Activated T-helper 9 cell treated with anti-CD3 and anti-CD28 coated beads, Interleukin-2, amount 50 U/mL, for 16 hours (primary cell): Measurements from ENCODE around the gene FAM24B.
"Not testable (repeated sequence)": the region's sequence is repeated elsewhere in the genome, so short reads cannot be mapped to it uniquely, and the experiment has no call there.

ENCODE experiments used
- DNase-seq: peaks from one replicate; pipeline ENCODE4 v3.0.0-alpha.2; 2020; ENCODE audit warnings: low read depth

The FAM24B gene

DNA sequence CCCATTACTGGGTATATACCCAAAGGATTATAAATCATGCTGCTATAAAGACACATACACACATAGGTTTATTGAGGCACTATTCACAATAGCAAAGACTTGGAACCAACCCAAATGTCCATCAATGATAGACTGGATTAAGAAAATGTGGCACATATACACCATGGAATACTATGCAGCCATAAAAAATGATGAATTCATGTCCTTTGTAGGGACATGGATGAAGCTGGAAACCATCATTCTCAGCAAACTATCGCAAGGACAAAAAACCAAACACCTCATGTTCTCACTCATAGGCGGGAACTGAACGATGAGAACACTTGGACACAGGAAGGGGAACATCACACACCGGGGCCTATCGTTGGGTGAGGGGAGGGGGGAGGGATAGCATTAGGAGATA lies 21.3 kb downstream of the FAM24B start:
- not testable (repeated sequence) for DNase-seq

DNA sequence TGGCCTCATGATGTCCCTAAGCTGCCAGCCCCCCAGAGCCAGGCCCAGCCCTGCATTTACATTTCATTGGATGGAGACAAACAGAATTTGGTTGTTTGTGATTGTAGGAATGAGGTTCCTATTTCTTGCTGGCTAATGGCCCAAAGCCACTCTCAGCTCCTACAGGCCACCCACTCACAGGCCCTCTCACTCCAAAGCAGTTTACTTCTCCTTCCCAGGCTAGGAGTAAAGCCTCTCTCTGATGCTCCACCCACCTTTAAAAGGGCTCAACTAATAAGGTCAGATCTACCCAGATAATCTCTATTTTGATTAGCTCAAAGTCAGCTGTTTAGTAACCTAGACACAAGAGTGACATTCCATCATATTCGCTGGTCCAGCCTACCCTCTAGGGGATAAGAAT lies 22.5 kb downstream of the FAM24B start:
- DNase-seq = no peak

DNA sequence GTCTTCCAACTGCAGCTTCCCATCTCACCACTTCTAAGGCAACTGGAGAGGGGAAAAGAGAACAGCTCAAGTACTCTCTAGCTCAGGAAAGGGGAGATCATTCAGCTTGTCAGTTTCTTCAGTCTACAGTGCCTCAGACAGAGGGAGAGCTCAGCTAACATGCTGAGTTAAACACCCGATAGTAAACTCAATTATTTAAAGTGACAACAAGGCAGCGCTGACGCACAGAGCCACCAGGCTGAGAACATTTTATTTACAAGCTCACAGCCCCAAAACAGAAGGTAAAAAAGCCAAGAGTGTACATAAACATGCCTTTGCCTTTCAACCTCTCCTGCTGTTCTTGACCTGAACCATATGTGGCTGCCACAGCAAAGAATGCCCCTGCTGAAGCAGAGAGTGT lies 23.6 kb downstream of the FAM24B start:
- DNase-seq = no peak

DNA sequence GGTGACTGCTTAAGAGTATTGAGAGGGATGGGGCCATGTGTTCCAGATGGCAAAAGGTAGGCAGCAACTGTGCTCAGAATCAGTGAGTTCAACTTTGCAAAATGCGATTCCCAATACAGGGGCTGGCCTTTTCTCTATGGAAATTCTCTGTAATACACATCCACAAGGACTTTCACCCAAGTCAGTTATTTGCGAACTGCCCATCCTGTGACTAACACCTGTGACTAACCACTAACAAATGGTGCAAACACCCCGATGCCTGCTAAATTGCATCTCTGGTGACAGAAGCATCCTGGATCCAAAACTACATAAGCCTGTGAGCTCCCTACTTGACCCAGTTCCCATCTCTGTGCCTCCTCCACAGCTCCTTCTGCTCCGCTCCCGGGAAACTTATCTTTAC lies 24.7 kb downstream of the FAM24B start:
- DNase-seq = no peak

DNA sequence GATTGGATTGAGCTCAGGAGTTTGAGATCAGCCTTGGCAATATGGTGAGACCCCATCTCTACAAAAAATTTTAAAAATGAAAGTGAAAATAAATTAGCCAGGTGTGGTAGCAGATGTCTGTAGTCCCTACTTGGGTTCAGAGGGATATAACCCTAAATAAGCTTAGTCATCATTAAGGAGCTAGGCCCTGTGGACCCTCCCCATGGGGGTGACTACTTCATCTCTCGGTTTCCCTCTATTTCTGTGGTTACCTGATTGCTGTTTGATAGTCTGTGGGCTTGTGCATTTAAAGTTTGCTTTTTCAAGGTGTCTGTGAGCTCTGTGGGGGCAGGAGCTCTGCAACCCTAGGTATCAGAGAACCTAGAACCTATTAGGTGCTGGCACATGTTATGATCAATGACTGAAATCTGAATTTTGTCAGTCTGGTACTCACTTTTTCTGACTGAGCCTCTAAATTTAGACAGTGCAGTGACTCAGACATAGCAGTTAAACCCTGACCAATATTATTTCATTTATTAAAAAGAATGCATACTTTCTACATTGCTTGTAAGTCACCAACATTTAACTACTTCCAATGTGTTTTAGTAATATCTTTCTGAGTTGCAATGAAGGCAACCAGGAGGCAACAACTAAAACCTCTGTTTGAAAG lies 25.6 kb downstream of the FAM24B start:
- DNase-seq = no peak

DNA sequence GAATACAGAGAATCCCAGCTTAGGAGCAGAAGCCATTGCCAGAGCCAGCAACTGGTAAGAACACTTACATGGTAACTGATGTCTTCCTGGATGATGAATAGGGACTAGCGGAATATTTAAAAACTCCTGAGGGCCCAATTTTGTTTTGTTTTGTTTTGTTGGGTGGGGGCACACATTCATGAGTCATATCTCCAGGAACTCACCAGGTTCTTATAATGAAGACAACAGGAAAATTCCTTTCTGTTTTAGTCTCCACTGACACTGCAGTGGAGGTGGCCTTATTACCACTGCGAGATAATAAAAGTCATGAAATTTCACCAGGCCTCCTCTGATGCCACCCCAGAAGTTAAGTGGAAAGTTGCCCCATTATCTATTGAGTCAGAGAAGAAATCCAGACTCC lies 27.1 kb downstream of the FAM24B start:
- no peak for DNase-seq

DNA sequence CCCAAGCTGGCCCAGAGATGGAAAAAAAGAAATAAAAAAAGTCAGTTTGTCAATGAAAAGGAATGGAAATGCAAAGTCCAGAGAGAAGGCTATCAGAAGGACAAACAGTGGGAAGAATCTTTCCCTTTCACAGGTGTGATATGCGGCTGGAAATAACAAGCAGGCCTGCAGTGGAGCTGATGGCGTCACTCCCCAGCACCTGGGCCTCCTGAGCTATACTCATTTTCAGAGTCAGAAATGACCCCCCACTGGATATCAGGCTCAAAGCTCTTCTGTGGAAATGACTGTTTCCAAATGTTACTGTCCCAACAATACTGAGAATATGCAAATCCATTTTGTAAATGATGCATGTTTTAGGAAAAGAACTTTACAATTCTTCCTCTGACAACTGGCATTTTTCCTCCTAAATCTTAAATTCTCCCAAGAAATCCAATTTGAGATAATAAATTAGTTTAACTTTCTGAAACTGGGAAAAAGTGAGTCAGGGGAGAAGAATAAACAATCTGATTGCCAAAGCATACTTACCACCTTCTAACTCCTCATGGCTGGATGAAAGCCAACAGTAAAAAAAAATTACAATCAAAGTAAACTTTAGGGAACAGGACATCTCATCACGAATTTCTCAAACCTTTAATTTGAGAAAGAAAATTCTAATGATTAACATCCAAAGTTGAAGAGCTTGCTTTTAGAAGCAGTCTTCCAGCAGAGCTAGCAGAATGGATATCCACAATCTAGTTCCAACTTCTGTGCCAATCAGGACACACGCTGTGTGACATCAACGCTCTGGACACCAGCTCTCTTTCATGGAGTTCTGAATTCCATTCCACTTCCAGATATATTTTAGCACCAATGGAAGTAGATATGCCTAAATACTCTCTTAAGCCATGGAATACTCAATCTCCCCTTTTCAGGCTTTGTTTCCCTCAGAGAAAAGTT lies 28.4 kb downstream of the FAM24B start:
- no peak for DNase-seq

DNA sequence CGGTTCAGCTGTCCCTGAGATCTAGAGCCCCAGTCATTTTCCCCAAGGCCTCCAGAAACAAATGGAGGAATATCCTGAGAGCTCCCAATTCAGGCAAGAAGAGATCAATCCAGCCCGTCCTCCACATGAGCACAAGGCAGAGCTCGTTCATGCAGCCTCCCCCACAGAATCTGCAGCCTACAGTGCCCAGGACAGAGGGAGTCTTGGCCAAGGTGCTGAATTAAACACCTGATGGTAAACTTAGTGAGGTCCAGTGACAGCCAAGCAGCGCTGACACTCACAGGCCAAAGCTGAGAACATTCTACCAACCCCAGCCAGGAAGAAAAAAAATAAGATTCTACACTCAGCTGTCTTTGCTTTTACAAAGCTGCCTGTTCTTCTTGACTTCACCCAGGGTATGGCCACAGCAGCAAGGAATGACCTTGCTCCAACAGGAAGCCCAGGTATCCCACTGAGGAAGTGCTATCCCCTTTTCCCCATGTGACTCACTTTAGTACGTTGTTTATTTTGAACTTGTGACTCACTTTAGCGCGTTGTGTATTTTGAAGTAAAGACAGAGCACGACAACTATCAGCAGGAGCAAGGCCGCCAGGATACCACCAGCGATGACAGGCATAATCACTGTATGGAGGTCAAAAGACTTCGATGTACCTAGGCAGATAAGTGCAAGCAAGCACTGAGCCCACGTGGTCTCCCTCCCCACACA lies 29.3 kb downstream of the FAM24B start:
- DNase-seq = no peak

DNA sequence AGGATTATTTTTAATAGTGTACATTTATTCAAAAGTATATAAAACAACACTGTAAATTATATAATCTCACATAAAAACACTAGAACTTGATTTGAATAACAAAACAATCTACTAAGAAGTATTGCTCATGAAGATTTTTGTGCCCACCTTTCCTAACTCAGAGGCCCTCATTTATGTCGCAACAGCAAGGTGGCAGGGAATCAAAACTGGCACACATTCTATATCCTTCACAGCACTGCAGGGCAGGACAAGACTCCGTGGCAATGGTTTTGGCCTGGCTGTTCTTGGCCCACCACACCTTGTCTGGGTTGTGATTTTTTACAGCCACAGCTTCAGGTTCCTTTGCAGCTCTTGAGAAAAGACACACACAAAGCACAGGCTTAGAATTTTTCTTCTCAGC lies 30.3 kb downstream of the FAM24B start:
- no peak for DNase-seq

DNA sequence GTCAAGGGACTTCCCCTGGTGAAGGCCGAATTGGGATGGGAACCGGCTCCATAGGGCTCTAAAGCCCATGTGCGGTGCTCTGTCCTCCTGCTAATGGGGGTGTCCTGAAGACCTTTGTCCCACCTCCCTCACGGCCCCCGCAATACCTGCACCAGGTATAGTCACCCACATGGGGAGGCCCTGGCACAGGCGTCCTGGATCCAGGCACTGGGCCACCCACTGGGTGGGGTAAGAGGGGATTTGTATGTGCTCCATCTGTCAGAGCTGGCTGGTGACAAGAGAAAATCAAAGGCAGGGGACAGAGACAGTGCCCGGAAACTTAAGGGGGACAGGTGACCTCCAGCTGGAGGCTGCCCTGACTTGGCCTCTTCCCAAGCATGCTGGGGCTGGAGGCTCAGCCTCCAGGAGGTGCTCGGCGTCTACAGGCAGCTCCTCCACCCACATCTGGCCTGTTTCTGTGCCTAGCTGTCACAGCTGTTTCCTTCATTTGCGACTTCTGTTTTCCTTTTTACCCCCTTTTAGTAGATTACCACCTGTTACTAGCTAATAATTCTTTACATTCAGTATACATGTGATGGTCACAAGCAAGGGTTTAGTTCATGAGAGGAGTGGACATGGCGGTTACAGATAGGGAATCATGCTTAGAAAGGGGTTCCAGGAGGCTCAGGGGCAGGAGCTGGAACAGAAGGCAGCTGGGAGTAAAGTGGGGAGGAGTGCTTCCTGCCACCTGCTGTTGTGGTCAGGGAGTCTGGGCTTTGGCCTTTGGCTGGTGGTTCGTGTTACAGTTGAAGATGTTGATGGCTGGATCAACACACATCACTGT lies 31.4 kb downstream of the FAM24B start:
- DNase-seq = no peak

DNA sequence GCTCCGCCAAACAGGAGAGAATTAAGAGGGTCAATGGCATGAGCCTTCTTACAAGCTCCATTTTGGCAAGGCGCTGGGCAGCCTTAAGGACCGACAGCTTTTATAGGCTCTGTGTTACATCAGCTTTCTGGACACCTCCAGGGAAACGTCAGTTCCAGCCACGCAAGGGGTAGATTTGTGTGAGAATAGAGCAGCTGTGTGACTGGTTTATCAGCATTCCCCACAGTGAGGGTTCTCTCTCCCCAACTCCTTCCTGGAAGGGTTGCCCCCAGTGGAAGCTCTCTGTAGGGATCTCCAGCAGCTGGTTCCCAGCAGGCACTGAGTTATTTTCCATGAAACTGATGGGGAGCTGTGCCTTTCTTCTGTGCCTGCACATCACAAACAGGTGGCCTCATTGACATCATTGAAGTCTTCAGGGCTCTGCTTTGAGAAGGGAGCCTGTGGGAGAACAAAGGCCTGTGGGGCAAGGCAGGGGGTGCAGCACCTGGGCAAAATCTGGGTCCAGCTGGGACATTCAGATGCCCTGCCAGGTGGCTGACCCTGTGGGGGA lies 33.5 kb downstream of the FAM24B start, which contains the start of gene CUZD1:
CUZD1 (minus strand) TSS at position 75 of the 550 bp plus-strand sequence; CDS start at position 61, 14 bp downstream.
- DNase-seq = no peak

DNA sequence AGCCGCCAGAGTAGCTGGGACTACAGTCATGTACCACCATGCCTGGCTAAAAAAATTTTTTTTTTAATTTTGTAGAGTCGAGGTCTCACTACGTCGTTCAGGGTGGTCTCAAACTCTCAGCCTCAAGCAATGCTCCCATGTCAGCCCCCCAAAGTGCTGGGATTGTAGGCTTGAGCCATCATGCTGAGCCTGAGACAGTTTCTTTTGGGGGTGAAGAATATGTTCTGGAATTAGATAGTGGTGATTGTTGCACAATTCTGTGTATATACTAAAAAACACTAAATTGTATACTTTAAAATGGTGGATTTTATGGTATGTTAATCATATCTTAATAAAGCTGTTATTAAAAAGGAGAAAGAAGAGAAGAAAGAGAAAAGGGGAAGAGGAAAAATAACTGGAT lies 35.2 kb downstream of the FAM24B start:
- DNase-seq = no peak

DNA sequence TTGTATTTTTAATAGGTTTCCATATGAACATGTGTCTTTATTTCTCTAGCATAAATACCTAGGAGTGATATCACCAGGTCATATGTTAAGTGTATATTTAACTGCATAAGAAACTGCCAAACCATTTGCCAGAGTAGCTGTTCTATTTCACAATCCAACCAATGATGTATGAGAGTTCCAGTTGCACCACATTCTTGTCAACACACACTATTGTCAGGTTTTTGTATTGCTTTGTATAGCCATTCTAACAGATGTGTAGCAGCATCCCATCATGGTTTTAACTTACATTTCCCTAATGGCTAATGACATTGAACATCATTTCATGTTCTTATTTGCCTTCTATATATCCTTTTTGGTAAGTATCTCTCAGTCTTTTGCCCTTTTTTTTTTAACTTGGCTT lies 37.8 kb downstream of the FAM24B start:
- DNase-seq = no peak

DNA sequence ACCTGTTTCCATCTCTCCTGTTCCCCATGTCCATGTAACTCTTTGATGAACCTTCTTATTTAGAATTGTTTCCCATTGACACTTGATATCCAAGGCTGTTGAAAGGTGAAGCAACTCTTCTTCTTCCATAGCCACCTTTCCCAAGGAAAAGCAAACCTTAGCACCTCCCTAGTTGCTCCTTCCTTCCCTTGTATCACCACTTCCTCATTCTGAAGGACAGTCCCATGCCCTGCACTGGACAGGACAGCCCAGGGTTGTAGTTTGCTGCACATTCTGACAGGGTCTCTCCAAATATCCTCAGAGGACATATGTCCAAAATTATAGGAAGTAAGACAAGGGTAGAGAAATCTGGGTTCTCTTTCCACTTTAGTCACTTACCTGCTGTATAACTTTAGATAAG lies 39.9 kb downstream of the FAM24B start:
- DNase-seq = no peak

DNA sequence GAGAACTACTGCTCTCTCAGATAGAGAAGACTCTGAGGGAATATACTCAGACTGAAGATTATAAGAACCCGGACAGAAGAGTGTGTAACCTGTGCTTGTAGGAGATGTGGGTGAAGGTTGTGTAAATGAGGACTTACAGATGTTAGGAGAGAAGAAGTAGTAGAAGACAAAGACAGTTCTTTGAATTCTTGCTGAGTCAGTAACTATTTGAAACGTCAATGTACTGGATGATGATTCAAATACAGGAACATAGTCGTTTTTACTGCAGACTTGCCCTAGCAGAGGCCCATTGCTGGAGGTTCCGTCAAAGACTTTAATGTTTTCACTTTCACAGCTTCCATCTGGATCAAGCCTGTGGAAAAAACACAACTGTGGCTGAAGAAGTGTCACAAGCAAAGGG lies 40.5 kb downstream of the FAM24B start:
- DNase-seq = no peak

DNA sequence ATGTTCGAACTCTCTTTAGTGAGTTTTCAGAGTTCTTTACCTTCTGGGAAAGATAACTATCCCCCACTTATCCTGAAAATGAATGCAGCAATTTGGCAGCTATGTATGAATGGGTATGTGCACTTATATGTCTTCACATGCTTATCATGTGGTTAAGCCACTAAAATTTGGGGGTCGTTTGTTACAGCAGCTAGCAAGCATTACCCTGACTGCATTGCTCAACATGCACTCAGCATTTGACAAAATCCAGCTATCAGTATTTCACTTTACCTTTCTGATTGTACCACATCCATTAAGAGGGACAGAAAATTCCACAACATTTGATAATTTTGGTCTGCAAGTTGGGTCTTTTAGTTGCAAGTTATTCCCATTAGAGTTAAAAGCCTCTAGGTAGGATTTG lies 43.5 kb downstream of the FAM24B start:
- DNase-seq = no peak

DNA sequence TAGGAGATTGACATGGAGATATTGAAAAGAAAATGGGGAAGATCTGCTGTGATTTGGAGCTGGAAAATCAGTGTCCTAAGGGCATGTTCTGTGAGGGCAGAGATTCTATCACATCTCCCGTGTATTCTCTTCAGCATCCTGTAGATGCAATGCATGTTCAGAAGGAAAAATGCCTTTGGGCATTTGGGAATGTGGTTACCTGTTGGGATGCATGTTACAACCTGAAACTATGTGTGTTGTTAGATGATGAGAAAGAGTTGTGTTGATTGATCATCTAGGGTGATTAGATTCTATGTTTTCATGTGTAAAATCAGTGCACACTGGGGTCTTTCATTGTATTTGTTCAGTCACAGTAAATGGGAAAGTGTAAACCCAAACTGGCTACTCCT lies 48.4 kb downstream of the FAM24B start:
- DNase-seq = no peak

DNA sequence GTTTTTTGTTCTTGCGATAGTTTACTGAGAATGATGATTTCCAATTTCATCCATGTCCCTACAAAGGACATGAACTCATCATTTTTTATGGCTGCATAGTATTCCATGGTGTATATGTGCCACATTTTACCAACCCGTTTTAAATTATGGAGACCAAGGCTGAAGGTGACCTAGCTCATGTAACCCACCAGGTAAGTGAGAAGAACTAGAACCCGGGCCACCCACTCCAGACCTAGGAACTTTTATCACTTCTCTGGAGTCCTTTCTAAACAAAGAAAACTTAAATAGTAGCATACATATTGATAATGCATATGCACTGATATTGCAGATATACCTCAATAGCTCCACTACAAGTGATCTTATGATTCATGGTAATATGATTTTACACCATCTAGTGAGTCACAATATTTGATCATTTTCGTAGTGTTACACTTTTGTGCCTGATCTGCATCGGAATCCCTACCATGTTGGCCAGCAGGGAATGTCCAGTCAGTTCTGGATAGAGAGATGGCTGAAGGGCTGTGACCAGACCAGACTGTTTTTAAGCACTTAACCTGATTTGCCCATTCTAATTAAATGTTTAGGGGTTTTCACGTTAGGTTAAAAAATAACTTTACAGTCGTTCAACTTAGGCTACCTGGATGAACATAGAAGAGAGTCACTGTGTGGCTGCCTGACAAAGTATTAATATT lies 49.0 kb downstream of the FAM24B start:
- DNase-seq = no peak

DNA sequence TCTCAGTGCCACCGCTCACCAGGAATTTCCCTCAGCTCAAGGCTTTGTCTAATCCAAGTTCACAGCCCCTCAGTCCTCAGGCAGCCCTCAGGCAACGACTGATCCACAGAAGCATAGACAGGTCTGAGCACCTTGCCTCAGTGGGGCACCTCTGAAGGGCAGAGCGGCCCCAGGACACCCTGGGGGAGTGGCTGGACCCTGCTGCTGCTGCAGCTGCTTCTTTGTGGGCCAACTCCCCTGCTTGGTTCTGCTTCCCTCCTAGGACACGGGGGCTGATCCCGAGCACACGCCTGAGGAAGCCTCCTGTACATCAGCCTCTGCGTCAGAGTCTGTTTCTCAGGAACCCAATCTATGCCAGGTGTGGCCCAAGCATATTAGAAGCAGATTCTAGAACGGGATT lies 49.9 kb downstream of the FAM24B start:
- DNase-seq = no peak

DNA sequence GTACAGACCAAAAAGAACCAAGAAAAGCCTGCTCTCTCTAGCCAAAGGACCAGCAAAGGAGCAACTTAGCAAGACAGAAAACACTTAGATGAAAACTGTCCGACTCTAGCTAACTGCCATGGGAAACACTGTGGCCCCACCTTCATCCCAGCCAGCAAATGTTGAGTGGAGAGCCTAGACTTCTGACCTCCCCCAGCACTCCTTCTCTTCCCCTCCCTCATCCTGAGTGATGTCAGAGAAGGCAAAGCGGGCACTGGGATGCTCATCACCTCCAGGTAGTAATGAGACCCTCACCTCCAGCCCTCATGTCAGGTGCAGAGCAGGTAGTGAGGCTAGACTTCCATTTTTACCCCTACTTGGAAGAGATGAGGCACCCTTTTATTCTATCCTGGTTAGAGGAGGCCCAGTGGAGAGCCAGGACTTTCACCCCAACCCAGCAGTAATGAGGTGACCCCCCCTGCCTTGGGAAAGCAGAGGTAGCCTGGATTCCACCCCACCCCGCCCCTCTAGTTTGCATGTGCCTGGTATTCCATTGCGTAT lies 50.6 kb downstream of the FAM24B start:
- DNase-seq = no peak

DNA sequence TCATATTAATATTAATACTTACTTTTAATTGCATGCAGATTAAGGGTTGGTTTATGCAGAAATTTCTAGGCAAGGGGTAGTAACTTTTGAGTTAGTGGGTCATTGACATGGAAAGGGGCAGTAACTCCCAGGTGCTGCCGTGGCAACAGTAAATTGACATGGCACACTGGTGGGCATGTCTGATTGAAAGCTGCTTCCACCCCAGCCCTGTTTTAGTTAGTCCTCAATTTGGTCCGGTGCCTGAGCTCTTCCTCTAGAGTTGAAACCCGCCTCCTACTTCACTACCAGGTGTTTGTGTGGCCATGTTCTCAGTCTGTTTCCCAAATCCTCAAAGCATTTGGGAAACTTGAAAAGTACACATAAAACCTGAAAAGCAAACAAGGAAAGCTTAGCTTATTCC lies 52.1 kb downstream of the FAM24B start:
- DNase-seq = no peak
